Natural killer cell (primary cell): Measurements from ENCODE around the gene KCNK1. TPM values are rescaled to one million over a fixed set of nuclear protein-coding genes. Genes with fewer than 3 reads are reported as not detected.

ENCODE experiments used
- ATAC-seq, 3 donors: fragments of 150-1000 bp in 2 of 3; fragments of 200-7000 bp in 1 of 3; cut with Tn5 transposase; 1 replicate in 1 of 3; 2 replicates in 2 of 3; pipeline ENCODE4 v1.10.0; 2021; ENCODE audit warnings: mild to moderate bottlenecking in 2 of 3, moderate library complexity in 2 of 3
- DNase-seq, 2 donors: peaks; one replicate each; pipeline versions ENCODE4 v3.0.0 to v3.0.0-alpha.2; 2013 to 2021; ENCODE audit warnings: mixed read lengths in 1 of 2
- H3K27ac ChIP-seq: one replicate; pipeline ENCODE4 v1.5.1; 2013; ENCODE audit warnings: mild to moderate bottlenecking, low read length
- H3K27me3 ChIP-seq: one replicate; pipeline ENCODE4 v1.6.1; 2013; ENCODE audit warnings: low read length; ENCODE audit not compliant: control insufficient read depth, insufficient read depth
- H3K36me3 ChIP-seq: one replicate; pipeline ENCODE4 v1.6.1; 2013; ENCODE audit warnings: low read length; ENCODE audit not compliant: control insufficient read depth, insufficient read depth
- H3K4me1 ChIP-seq: one replicate; pipeline ENCODE4 v1.6.1; 2013; ENCODE audit warnings: low read length; ENCODE audit not compliant: control insufficient read depth, insufficient read depth
- H3K4me3 ChIP-seq: one replicate; pipeline ENCODE4 v1.5.1; 2013; ENCODE audit warnings: low read length
- H3K9me3 ChIP-seq: one replicate; pipeline ENCODE4 v1.6.1; 2013; ENCODE audit warnings: low read length; ENCODE audit not compliant: control insufficient read depth, insufficient read depth
- H3K27ac Mint-ChIP-seq, 2 donors: one replicate each; pipeline ENCODE4 v1.8.0; 2022; ENCODE audit warnings: mild to moderate bottlenecking in 2 of 2, mixed read lengths in 2 of 2, moderate library complexity in 1 of 2
- H3K27me3 Mint-ChIP-seq, 2 donors: one replicate each; pipeline ENCODE4 v1.8.0; 2022; ENCODE audit warnings: low read depth in 2 of 2, mixed read lengths in 2 of 2
- H3K36me3 Mint-ChIP-seq: one replicate; pipeline ENCODE4 v1.8.0; 2022; ENCODE audit warnings: mixed read lengths
- H3K4me1 Mint-ChIP-seq, 2 donors: one replicate each; pipeline ENCODE4 v1.8.0; 2022; ENCODE audit warnings: mixed read lengths in 2 of 2
- H3K4me3 Mint-ChIP-seq: one replicate; pipeline ENCODE4 v1.8.0; 2022; ENCODE audit warnings: mild to moderate bottlenecking, moderate library complexity, mixed read lengths
- H3K9me3 Mint-ChIP-seq, 2 donors: one replicate each; pipeline ENCODE4 v1.8.0; 2022; ENCODE audit warnings: mixed read lengths in 2 of 2
- CTCF ChIP-seq: fragments of 200-600 bp; IDR thresholded peaks from one replicate; pipeline ENCODE4 v1.8.0; 2022; ENCODE audit warnings: antibody characterized with exemption
- WGBS: methylation state at CpG from one replicate; pipeline ENCODE4 v1.1.7; 2013; ENCODE audit warnings: missing lambda C conversion rate; ENCODE audit not compliant: insufficient coverage; 5-methylcytosine and 5-hydroxymethylcytosine counted together
- intact Hi-C: fragments of 100-400 bp; cut with micrococcal nuclease; formaldehyde crosslinking; loops from one replicate; pipeline ENCODE4 v1.14.2; 2022
- total RNA-seq, 4 donors: library from RNA; stranded (reverse); fragments of 120-200 nt in 1 of 4; gene quantifications; one replicate each; pipeline versions ENCODE4 v1.2.3 to v1.2.4, GENCODE V29; 2013 to 2022

Gene KCNK1
- total RNA-seq, 3 donors from 2014 or later (not counting 1 experiment from before 2014, with no cell fraction given) = 0.16 TPM; not detected in 2

GRCh38 chr1:233599542-233600073 is 14.3 kb upstream of the KCNK1 start:
- Mint-ChIP-seq H3K4me1 (no peaks in the 10 kb centered on the region), H3K27me3 (no peaks in the 10 kb centered on the region), H3K27ac (no peak overlapping the region), H3K9me3 (peaks cover 4 to 6% of the 10 kb centered on the region in 2 donors), H3K36me3 (no peaks in the 10 kb centered on the region), H3K4me3 (no peak overlapping the region)
- intact Hi-C loops = no loop called here
- Histone ChIP-seq H3K27me3 (no peaks in the 10 kb centered on the region), H3K9me3 (no peaks in the 10 kb centered on the region), H3K4me1 (no peaks in the 10 kb centered on the region), H3K4me3 (no peak overlapping the region), H3K27ac (no peak overlapping the region), H3K36me3 (no peaks in the 10 kb centered on the region)
- 68% methylated on average over 5 of the region's 5 CpGs for WGBS
- no peak for DNase-seq
- no peak for TF ChIP-seq CTCF
- ATAC-seq = no peak

- no peaks in the 10 kb centered on the region for H3K27me3 Mint-ChIP-seq
- H3K4me1 ChIP-seq = no peaks in the 10 kb centered on the region
- no peaks in the 10 kb centered on the region for H3K4me1 Mint-ChIP-seq
- no peak overlapping the region for H3K4me3 ChIP-seq
- intact Hi-C loops = no loop called here
- no peaks in the 10 kb centered on the region for H3K9me3 ChIP-seq
- H3K9me3 Mint-ChIP-seq = peaks cover 4 to 6% of the 10 kb centered on the region in 2 donors
- H3K36me3 Mint-ChIP-seq = no peaks in the 10 kb centered on the region
- H3K27ac Mint-ChIP-seq = no peak overlapping the region
- TF ChIP-seq CTCF = no peak
- H3K4me3 Mint-ChIP-seq = no peak overlapping the region
- no peaks in the 10 kb centered on the region for H3K36me3 ChIP-seq
- WGBS = 31% methylated on average over 1 of the region's 1 CpG
- no peak overlapping the region for H3K27ac ChIP-seq
- DNase-seq (no peak), ATAC-seq (no peak)
- H3K27me3 ChIP-seq = no peaks in the 10 kb centered on the region
Observed at GRCh38 chr1:233600488-233600887, 13.4 kb upstream of the KCNK1 start.

GRCh38 chr1:233603478-233603877 is 10.4 kb upstream of the KCNK1 start:
- 93% methylated on average over 2 of the region's 2 CpGs for WGBS
- DNase-seq (no peak), ATAC-seq (no peak)
- H3K4me1 ChIP-seq = no peaks in the 10 kb centered on the region
- H3K36me3 ChIP-seq = no peaks in the 10 kb centered on the region
- no peak overlapping the region for H3K27ac Mint-ChIP-seq
- no peak overlapping the region for H3K4me3 Mint-ChIP-seq
- H3K9me3 ChIP-seq = no peaks in the 10 kb centered on the region
- intact Hi-C loops = no loop called here
- no peaks in the 10 kb centered on the region for H3K27me3 ChIP-seq
- peaks cover 0 to 2% of the 10 kb centered on the region in 2 donors for H3K27me3 Mint-ChIP-seq
- H3K4me3 ChIP-seq = no peak overlapping the region
- no peak for TF ChIP-seq CTCF
- no peak overlapping the region for H3K27ac ChIP-seq
- H3K9me3 Mint-ChIP-seq = peaks cover 4 to 7% of the 10 kb centered on the region in 2 donors
- no peaks in the 10 kb centered on the region for H3K36me3 Mint-ChIP-seq
- H3K4me1 Mint-ChIP-seq = no peaks in the 10 kb centered on the region

- H3K36me3 Mint-ChIP-seq = no peaks in the 10 kb centered on the region
- Histone ChIP-seq H3K27ac (no peak overlapping the region), H3K36me3 (no peaks in the 10 kb centered on the region), H3K4me3 (no peak overlapping the region), H3K4me1 (no peaks in the 10 kb centered on the region), H3K27me3 (peaks cover 2% of the 10 kb centered on the region), H3K9me3 (no peaks in the 10 kb centered on the region)
- intact Hi-C loops = no loop called here
- no peak for ATAC-seq
- peaks cover 4 to 11% of the 10 kb centered on the region in 2 donors for H3K9me3 Mint-ChIP-seq
- 91% methylated on average over 2 of the region's 2 CpGs for WGBS
- TF ChIP-seq CTCF = no peak
- H3K27me3 Mint-ChIP-seq = peaks cover 0 to 12% of the 10 kb centered on the region in 2 donors
- DNase-seq = no peak
- no peak overlapping the region for H3K27ac Mint-ChIP-seq
- no peaks in the 10 kb centered on the region for H3K4me1 Mint-ChIP-seq
- no peak overlapping the region for H3K4me3 Mint-ChIP-seq
Observed at GRCh38 chr1:233605205-233605604, 8.7 kb upstream of the KCNK1 start.
